HCT116 (cell line): Measurements from ENCODE around the gene FKBP14.

Experiments used
- CTCF ChIP-seq, 3 experiments: fragments of 200-600 bp in 1 of 3; sonication (generic) in 1 of 3; IDR thresholded peaks in 2 of 3; conservative IDR thresholded peaks in 1 of 3; 2 replicates each; pipeline ENCODE4 v1.5.1; 2012 to 2017; ENCODE audit warnings: low read depth in 2 of 3, low read length in 2 of 3, antibody characterized with exemption in 1 of 3, borderline replicate concordance in 1 of 3, control low read depth in 1 of 3, mild to moderate bottlenecking in 1 of 3, mixed read lengths in 1 of 3, mixed run types in 1 of 3, moderate library complexity in 1 of 3; ENCODE audit not compliant: insufficient read depth in 1 of 3
- EZH2 ChIP-seq: fragments of 200-600 bp; sonication (generic); IDR thresholded peaks from 2 replicates; pipeline ENCODE4 v1.6.1; 2017; ENCODE audit warnings: antibody characterized with exemption, mixed run types
- EZH2phosphoT487 ChIP-seq: fragments of 200-600 bp; IDR thresholded peaks from 2 replicates; pipeline ENCODE4 v1.6.1; 2018; ENCODE audit warnings: antibody characterized with exemption, borderline replicate concordance
- POLR2A ChIP-seq: IDR thresholded peaks from 2 replicates; pipeline ENCODE4 v1.7.0; 2011; ENCODE audit warnings: borderline replicate concordance; ENCODE audit not compliant: insufficient read depth, insufficient read length; ENCODE audit errors: extremely low read depth
- POLR2AphosphoS5 ChIP-seq: IDR thresholded peaks from 2 replicates; pipeline ENCODE4 v1.6.1; 2011; ENCODE audit warnings: mild to moderate bottlenecking, low read depth, low read length, moderate library complexity
- RAD21 ChIP-seq: IDR thresholded peaks from 2 replicates; pipeline ENCODE4 v1.6.1; 2012; ENCODE audit warnings: low read depth, mild to moderate bottlenecking
- REST ChIP-seq: IDR thresholded peaks from 2 replicates; pipeline ENCODE4 v1.6.1; 2012; ENCODE audit warnings: low read depth
- SIN3A ChIP-seq: IDR thresholded peaks from 2 replicates; pipeline ENCODE4 v1.6.1; 2012; ENCODE audit warnings: low read depth
- YY1 ChIP-seq: IDR thresholded peaks from 2 replicates; pipeline ENCODE4 v1.6.1; 2011; ENCODE audit warnings: low read length, low read depth, moderate library complexity, mild to moderate bottlenecking; ENCODE audit not compliant: insufficient replicate concordance; ENCODE audit errors: extremely low read depth

- TF ChIP-seq EZH2phosphoT487: no peak
- no peak for TF ChIP-seq CTCF (IDR thresholded peaks at IDR 0.05 in 2 of 3, conservative IDR thresholded peaks at IDR 0.05 in 1 of 3; ENCODE audit: borderline replicate concordance in 1 of 3, insufficient read depth in 1 of 3, low read depth in 2 of 3, low read length in 2 of 3)
- no peak for TF ChIP-seq REST
- TF ChIP-seq POLR2AphosphoS5: no peak
- TF ChIP-seq EZH2: no peak
- no peak for TF ChIP-seq POLR2A
- no peak for TF ChIP-seq RAD21
- no peak for TF ChIP-seq YY1
- no peak for TF ChIP-seq SIN3A
These were observed 64.5 kb downstream of the FKBP14 start for GRCh38 chr7:29962035-29962434.
